Caco-2 (cell line): ENCODE data around the gene HOXC9. TPM values are rescaled to one million over a fixed set of nuclear protein-coding genes. Genes with fewer than 3 reads are reported as not detected.

Source experiments
- BruUV-seq: library from RNA; stranded (reverse); fragments of 400-500 nt; replicated peaks from 2 replicates; lab custom pipeline; 2021; lab: Mats Ljungman, UMichigan
- CTCF ChIA-PET: fragments of 300-600 bp; sonication (Branson Sonifier 250); formaldehyde crosslinking; loops from one replicate; lab custom pipeline; 2022; ENCODE audit warnings: antibody characterized with exemption; lab: Charles Lee
- POLR2A ChIA-PET: fragments of 300-600 bp; sonication (Branson Sonifier 250); formaldehyde crosslinking; loops from one replicate; lab custom pipeline; 2022; ENCODE audit warnings: antibody characterized with exemption; lab: Charles Lee
- DNase-seq, 2 experiments: peaks; one replicate each; pipeline versions ENCODE4 v3.0.0 to v3.0.0-alpha.2; 2020 to 2022
- H3K27me3 ChIP-seq: replicated peaks from 2 replicates; pipeline ENCODE4 v1.6.0; 2011; ENCODE audit warnings: low read length; ENCODE audit not compliant: control insufficient read depth, insufficient read depth
- H3K36me3 ChIP-seq: 2 replicates; pipeline ENCODE4 v1.5.1; 2011; ENCODE audit warnings: low read length; ENCODE audit not compliant: control insufficient read depth, insufficient read depth
- H3K4me1 ChIP-seq: fragments of 250-450 bp; sonication (Bioruptor Pico); 2 replicates; pipeline ENCODE4 v1.5.1; 2020; ENCODE audit warnings: mild to moderate bottlenecking
- H3K4me3 ChIP-seq: 2 replicates; pipeline ENCODE4 v1.5.1; 2011; ENCODE audit warnings: low read depth, mild to moderate bottlenecking, control low read depth, low read length
- H3K9me3 ChIP-seq: fragments of 250-450 bp; sonication (Bioruptor Pico); 2 replicates; pipeline ENCODE4 v1.5.1; 2020; ENCODE audit warnings: mild to moderate bottlenecking, moderate library complexity
- H3K27ac Mint-ChIP-seq: one replicate; pipeline ENCODE4 v1.8.0; 2022; ENCODE audit warnings: mixed read lengths; ENCODE audit not compliant: unreplicated experiment
- H3K27me3 Mint-ChIP-seq: one replicate; pipeline ENCODE4 v1.8.0; 2022; ENCODE audit warnings: mixed read lengths; ENCODE audit not compliant: insufficient read depth, unreplicated experiment
- H3K36me3 Mint-ChIP-seq: one replicate; pipeline ENCODE4 v1.8.0; 2022; ENCODE audit warnings: mild to moderate bottlenecking, mixed read lengths; ENCODE audit not compliant: insufficient read depth, unreplicated experiment
- H3K4me1 Mint-ChIP-seq: one replicate; pipeline ENCODE4 v1.8.0; 2022; ENCODE audit warnings: low read depth, mixed read lengths; ENCODE audit not compliant: unreplicated experiment
- H3K4me3 Mint-ChIP-seq: one replicate; pipeline ENCODE4 v1.8.0; 2022; ENCODE audit warnings: mild to moderate bottlenecking, moderate library complexity, mixed read lengths; ENCODE audit not compliant: unreplicated experiment
- H3K9me3 Mint-ChIP-seq: one replicate; pipeline ENCODE4 v1.8.0; 2022; ENCODE audit warnings: mixed read lengths; ENCODE audit not compliant: unreplicated experiment
- CTCF ChIP-seq, 2 experiments: fragments of 200-600 bp in 1 of 2; IDR thresholded peaks; 1 replicate in 1 of 2; 2 replicates in 1 of 2; pipeline versions ENCODE4 v1.5.1 to v1.8.0; 2011 to 2022; ENCODE audit warnings: antibody characterized with exemption in 1 of 2, control low read depth in 1 of 2, inconsistent platforms in 1 of 2, low read depth in 1 of 2, low read length in 1 of 2, mild to moderate bottlenecking in 1 of 2, moderate library complexity in 1 of 2; ENCODE audit not compliant: insufficient read depth in 1 of 2, severe bottlenecking in 1 of 2, unreplicated experiment in 1 of 2
- intact Hi-C: fragments of 100-400 bp; cut with micrococcal nuclease; formaldehyde crosslinking; loops from one replicate; pipeline ENCODE4 v1.10.0; 2022; ENCODE audit not compliant: unreplicated experiment
- total RNA-seq: library from RNA; stranded (reverse); gene quantifications from 2 replicates; pipeline ENCODE4 v1.2.3, GENCODE V29; 2022

HOXC9 gene
- total RNA-seq, 1 experiment from 2014 or later = 2.9 TPM

DNA sequence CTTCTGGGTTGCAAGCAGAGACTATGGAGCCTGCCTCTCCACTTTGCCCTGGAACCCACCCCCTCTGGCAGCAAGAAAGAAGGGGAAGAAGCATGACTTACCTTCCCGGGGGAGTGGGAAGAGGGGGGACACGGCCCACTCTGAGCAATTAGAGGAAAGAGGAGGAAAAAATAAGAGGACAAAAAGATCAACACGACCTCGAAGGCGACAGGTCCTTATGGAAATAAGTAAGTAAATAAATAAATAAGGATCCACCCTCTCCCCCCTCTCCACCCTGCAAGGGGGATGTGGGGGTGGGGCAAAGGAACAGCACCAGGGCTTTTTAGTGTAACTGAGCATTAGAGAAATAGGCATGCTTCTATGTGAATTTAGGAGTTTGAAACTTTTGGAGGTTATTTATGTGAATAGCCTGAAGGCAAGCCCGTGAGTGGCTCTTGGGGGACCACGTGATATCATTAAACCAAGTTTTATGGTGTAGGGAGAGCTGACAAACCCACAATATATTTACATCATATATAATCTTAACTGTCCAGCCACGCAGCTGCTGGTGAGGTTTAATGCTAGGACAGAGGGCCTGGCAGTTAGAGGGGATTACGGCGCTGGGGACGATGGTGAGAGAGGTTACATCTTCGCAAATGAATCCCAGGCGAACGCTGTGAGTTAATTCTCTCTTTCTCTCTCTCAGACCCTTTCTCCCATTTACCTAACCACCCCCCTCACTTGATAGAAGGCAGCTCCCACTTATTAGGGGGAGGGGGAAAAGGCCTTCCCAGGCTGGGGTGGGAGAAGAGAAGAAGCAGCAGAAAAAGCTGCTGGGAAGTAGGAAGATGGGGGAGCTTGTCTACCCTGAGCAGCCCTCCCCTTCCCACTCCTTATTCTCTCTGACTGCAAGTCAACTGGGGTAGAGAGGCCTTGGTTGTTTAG is 37.7 kb downstream of the HOXC9 start:
- Histone ChIP-seq H3K9me3 (no peaks in the 10 kb centered on the region), H3K36me3 (no peaks in the 10 kb centered on the region), H3K4me3 (no peak overlapping the region), H3K4me1 (peaks cover 29% of the 10 kb centered on the region), H3K27me3 (no peaks in the 10 kb centered on the region)
- peaks cover 6% of the 10 kb centered on the region for H3K36me3 Mint-ChIP-seq
- H3K4me1 Mint-ChIP-seq = peaks cover 12% of the 10 kb centered on the region
- H3K9me3 Mint-ChIP-seq = no peaks in the 10 kb centered on the region
- BruUV-seq = no TSS peak
- no peaks in the 10 kb centered on the region for H3K27me3 Mint-ChIP-seq
- no peak for TF ChIP-seq CTCF (IDR thresholded peaks at IDR 0.05; ENCODE audit: insufficient read depth in 1 of 2, low read depth in 1 of 2, low read length in 1 of 2, severe bottlenecking in 1 of 2, unreplicated experiment in 1 of 2)
- intact Hi-C loops = no loop called here
- H3K4me3 Mint-ChIP-seq = no peak overlapping the region
- H3K27ac Mint-ChIP-seq = no peak overlapping the region
- POLR2A ChIA-PET = no interaction called here
- no peak for DNase-seq
- CTCF ChIA-PET = interaction anchor here (1.2 kb wide), 1 partner anchor 98 kb away, joined by 3 read pairs; no protein-coding TSS in a partner anchor

- Mint-ChIP-seq H3K9me3 (no peaks in the 10 kb centered on the region), H3K36me3 (peaks cover 6% of the 10 kb centered on the region), H3K4me3 (no peak overlapping the region), H3K27ac (no peak overlapping the region), H3K27me3 (no peaks in the 10 kb centered on the region), H3K4me1 (peaks cover 13% of the 10 kb centered on the region)
- POLR2A ChIA-PET = no interaction called here
- Histone ChIP-seq H3K36me3 (no peaks in the 10 kb centered on the region), H3K4me1 (peaks cover 29% of the 10 kb centered on the region), H3K27me3 (no peaks in the 10 kb centered on the region), H3K4me3 (no peak overlapping the region), H3K9me3 (no peaks in the 10 kb centered on the region)
- intact Hi-C loops = no loop called here
- BruUV-seq = no TSS peak
- DNase-seq = no peak
- CTCF ChIA-PET = interaction anchor here (1.2 to 3.3 kb wide), 2 partner anchors 97 kb away, joined by 3 to 13 read pairs; no protein-coding TSS in a partner anchor
- TF ChIP-seq CTCF (IDR thresholded peaks at IDR 0.05; ENCODE audit: insufficient read depth in 1 of 2, low read depth in 1 of 2, low read length in 1 of 2, severe bottlenecking in 1 of 2, unreplicated experiment in 1 of 2) = no peak
Observed at GRCh38 chr12:54038284-54038870, 38.4 kb downstream of the HOXC9 start.

- no TSS peak for BruUV-seq
- H3K4me1 Mint-ChIP-seq = peaks cover 18% of the 10 kb centered on the region
- H3K9me3 Mint-ChIP-seq = no peaks in the 10 kb centered on the region
- no peaks in the 10 kb centered on the region for H3K36me3 ChIP-seq
- TF ChIP-seq CTCF (IDR thresholded peaks at IDR 0.05; ENCODE audit: insufficient read depth in 1 of 2, low read depth in 1 of 2, low read length in 1 of 2, severe bottlenecking in 1 of 2, unreplicated experiment in 1 of 2) = no peak
- H3K4me1 ChIP-seq = peaks cover 29% of the 10 kb centered on the region
- H3K4me3 Mint-ChIP-seq = no peak overlapping the region
- ChIA-PET POLR2A (interaction anchor here (0.5 kb wide), 1 partner anchor 30 kb away, joined by 3 read pairs; the partner anchor contains the start of gene HOXC8), CTCF (interaction anchor here (3.3 kb wide), 1 partner anchor 96 kb away, joined by 13 read pairs; no protein-coding TSS in a partner anchor)
- no peaks in the 10 kb centered on the region for H3K27me3 Mint-ChIP-seq
- peaks cover 6% of the 10 kb centered on the region for H3K36me3 Mint-ChIP-seq
- no peak overlapping the region for H3K27ac Mint-ChIP-seq
- intact Hi-C loops = no loop called here
- H3K27me3 ChIP-seq = no peaks in the 10 kb centered on the region
- H3K9me3 ChIP-seq = no peaks in the 10 kb centered on the region
- H3K4me3 ChIP-seq = no peak overlapping the region
- no peak for DNase-seq
Observed at GRCh38 chr12:54038871-54039414, 39.0 kb downstream of the HOXC9 start.
